ENCODE results near the gene SLC13A3. TPM values are rescaled to one million over a fixed set of nuclear protein-coding genes. Genes with fewer than 3 reads are reported as not detected.

The SLC13A3 gene
- total RNA-seq, 3 donors from 2014 or later: 1.3 to 2.9 (median 1.6) TPM

DNA sequence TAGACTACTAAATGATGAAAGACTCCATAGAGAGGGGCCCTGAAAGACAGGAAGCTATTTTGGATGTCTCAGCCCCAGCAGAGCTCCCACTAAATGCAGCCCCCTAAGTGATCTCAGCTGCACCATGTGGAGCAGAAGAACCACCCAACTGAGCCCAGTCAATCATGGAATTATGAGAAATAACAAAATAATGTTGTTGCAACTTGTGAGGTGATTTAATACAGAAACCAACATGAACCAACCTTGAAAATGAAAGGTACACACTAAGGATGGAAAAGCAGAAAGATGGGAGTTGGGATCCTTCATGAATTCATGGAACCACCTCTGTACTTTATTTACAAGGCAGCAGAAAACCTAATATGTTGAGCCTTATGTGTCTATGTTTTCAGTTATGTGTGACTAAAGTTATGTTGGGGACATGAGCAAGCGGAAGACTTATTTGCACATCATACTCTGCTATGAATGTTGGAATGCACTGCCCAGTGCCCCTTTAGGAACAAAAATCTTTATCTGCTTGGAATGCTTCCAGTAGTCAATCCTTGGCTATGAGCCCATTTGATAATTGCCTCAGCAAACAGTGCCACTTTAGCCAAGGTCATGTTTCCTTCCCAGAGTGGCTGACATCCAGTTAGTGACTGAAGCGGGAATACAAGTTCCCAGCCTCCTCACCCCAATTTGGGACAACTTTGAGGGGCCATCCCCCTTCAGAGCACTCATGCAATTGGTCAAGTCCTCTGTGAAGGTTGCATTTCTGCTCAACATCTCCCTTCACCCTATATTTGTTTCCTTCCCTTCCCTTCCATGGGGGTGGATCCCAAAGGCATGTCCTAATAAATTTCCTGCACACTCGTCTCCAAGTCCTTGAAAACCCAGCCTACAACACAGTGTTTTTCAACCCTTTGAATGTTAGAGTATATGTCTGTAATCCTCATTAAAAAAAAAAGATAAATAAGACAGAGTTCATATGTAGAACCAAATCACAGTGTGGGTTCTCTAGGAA lies 19.6 kb upstream of the SLC13A3 start:
- no peak for DNase-seq (ENCODE audit: low spot score in 2 of 2)
- Histone ChIP-seq H3K9me3 (peaks cover 5 to 24% of the 10 kb centered on the region in 2 donors), H3K4me3 (no peak overlapping the region), H3K4me1 (no peaks in the 10 kb centered on the region), H3K36me3 (no peaks in the 10 kb centered on the region), H3K27ac (no peak overlapping the region), H3K27me3 (no peaks in the 10 kb centered on the region)
- no peak for TF ChIP-seq POLR2AphosphoS5 (IDR thresholded peaks at IDR 0.05)
- TF ChIP-seq POLR2A (IDR thresholded peaks at IDR 0.05): no peak
- no peak for TF ChIP-seq CTCF (IDR thresholded peaks at IDR 0.05)
- intact Hi-C loops (cut with DNase I; ENCODE audit: low total_unique reads): no loop called here

DNA sequence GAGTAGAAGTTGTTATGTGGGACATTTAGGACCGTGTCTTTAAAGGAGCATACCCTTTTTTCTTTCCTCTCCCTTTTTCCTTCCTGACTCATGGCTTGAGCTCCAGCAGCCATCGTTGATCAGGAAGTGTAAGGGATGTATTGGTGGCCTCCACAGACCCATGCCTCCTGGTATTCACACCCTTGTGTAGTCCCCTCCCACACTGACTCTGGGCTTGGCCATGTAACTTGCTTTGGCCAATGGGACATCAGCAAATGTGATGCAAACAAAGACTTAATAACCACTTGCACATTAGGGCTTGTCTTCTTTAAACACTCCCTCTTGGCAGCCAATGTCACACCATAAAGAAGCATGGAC lies 18.9 kb upstream of the SLC13A3 start:
- no peak for DNase-seq (ENCODE audit: low spot score in 2 of 2)
- no peak overlapping the region for H3K4me3 ChIP-seq
- intact Hi-C loops (cut with DNase I; ENCODE audit: low total_unique reads): no loop called here
- TF ChIP-seq POLR2A (IDR thresholded peaks at IDR 0.05): no peak
- H3K36me3 ChIP-seq: no peaks in the 10 kb centered on the region
- H3K9me3 ChIP-seq: peaks cover 5 to 24% of the 10 kb centered on the region in 2 donors
- H3K27me3 ChIP-seq: no peaks in the 10 kb centered on the region
- H3K4me1 ChIP-seq: no peaks in the 10 kb centered on the region
- H3K27ac ChIP-seq: no peak overlapping the region

DNA sequence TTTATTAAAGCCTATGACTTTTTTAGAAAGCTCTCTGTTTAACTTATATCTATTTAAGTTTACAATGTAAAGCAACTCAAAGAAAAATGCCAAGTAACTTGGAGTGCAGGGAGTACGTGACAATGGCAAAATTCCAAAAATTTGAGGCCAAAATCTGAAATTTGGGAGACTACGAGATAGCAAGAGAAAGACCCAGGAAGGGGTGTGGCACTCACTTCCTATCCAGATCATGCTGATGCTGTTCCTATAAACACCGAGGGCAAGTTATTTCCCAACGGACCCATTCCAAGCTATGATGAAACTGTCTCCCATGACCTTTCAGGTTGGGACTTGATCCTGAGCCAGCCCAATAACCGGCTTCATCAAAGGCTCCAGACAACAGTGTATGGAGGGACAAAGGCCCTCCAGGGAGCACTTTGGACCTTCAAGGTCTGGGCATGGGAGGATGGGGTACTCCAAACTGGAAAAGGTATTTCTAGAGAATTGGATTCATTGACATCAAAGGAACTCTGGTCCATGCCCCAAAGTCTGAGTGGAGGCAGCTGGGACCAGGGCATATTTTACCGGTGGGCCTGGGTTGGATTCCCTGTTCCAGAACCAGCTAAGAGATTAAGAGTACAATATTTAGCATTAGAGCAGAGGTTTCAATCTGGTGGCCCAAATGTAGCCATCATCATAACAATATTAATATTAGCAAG lies 15.7 kb upstream of the SLC13A3 start:
- H3K27me3 ChIP-seq: no peaks in the 10 kb centered on the region
- no peak overlapping the region for H3K4me3 ChIP-seq
- no peak overlapping the region for H3K27ac ChIP-seq
- H3K36me3 ChIP-seq: no peaks in the 10 kb centered on the region
- intact Hi-C loops (cut with DNase I; ENCODE audit: low total_unique reads): no loop called here
- no peaks in the 10 kb centered on the region for H3K4me1 ChIP-seq
- TF ChIP-seq CTCF (IDR thresholded peaks at IDR 0.05) (no peak), POLR2A (IDR thresholded peaks at IDR 0.05) (no peak), POLR2AphosphoS5 (IDR thresholded peaks at IDR 0.05) (no peak)
- H3K9me3 ChIP-seq: peaks cover 0 to 14% of the 10 kb centered on the region in 2 donors
- DNase-seq (ENCODE audit: low spot score in 2 of 2): no peak

- H3K4me1 ChIP-seq: no peaks in the 10 kb centered on the region
- no peak overlapping the region for H3K4me3 ChIP-seq
- H3K9me3 ChIP-seq: peaks cover 0 to 14% of the 10 kb centered on the region in 2 donors
- intact Hi-C loops (cut with DNase I; ENCODE audit: low total_unique reads): no loop called here
- no peaks in the 10 kb centered on the region for H3K36me3 ChIP-seq
- DNase-seq (ENCODE audit: low spot score in 2 of 2): no peak
- H3K27ac ChIP-seq: no peak overlapping the region
- H3K27me3 ChIP-seq: no peaks in the 10 kb centered on the region
- no peak for TF ChIP-seq POLR2A (IDR thresholded peaks at IDR 0.05)
- no peak for TF ChIP-seq POLR2AphosphoS5 (IDR thresholded peaks at IDR 0.05)
- no peak for TF ChIP-seq CTCF (IDR thresholded peaks at IDR 0.05)
Observed at GRCh38 chr20:46666306-46666705, 15.0 kb upstream of the SLC13A3 start.

- TF ChIP-seq POLR2AphosphoS5 (IDR thresholded peaks at IDR 0.05): no peak
- no peak for TF ChIP-seq POLR2A (IDR thresholded peaks at IDR 0.05)
- TF ChIP-seq CTCF (IDR thresholded peaks at IDR 0.05): no peak
- H3K36me3 ChIP-seq: no peaks in the 10 kb centered on the region
- no peak for DNase-seq (ENCODE audit: low spot score in 2 of 2)
- no peak overlapping the region for H3K27ac ChIP-seq
- intact Hi-C loops (cut with DNase I; ENCODE audit: low total_unique reads): no loop called here
- no peak overlapping the region for H3K4me3 ChIP-seq
- H3K27me3 ChIP-seq: no peaks in the 10 kb centered on the region
- no peaks in the 10 kb centered on the region for H3K4me1 ChIP-seq
- peaks cover 0 to 9% of the 10 kb centered on the region in 2 donors for H3K9me3 ChIP-seq
Observed at GRCh38 chr20:46665602-46666001, 14.3 kb upstream of the SLC13A3 start.
